Esophagus mucosa (tissue), 1 donor: ENCODE results near the gene RC3H1. TPM values are rescaled to one million over a fixed set of nuclear protein-coding genes. Genes with fewer than 3 reads are reported as not detected.
"Not testable (repeated sequence)": the region's sequence is repeated elsewhere in the genome, so short reads cannot be mapped to it uniquely, and the experiment has no call there.

Experiments used
- ATAC-seq: fragments of 200-7000 bp; cut with Tn5 transposase; one replicate; pipeline ENCODE4 v1.9.1; 2020
- total RNA-seq: library from RNA; stranded (reverse); gene quantifications from one replicate; pipeline ENCODE4 v1.2.4, GENCODE V29; 2023
- donor health status: DM: yes; HTN: yes; CAD: no.

Gene RC3H1
- total RNA-seq, 1 donor from 2014 or later, result 25.1 TPM

DNA sequence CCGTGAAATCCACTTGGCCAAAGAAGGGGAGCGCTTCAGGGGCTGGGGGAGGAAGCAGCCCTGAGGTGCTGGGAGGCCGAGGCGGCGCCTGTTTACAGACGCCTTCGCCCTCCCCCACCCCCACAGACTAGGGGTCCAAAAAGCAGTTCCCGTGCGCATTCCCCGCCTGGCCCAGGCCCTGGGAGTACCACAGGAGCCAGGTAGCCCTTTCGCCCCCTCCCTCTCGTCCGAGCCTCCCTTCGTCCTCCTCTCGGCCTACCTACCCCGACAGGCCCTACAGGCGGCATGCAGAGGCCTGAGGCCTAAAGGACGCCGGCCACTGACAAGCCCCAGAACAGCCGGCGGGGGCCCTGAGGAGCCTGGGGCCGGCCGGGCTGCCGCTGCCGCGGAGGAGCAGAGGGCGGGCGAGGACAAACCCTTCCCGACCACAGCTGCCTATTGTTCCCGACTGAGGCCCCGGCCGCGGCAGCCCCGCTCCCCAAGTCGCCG, 522 bp downstream of the RC3H1 start:
- ATAC-seq, result peak; percentile 56

GRCh38 chr1:174018565-174018964, 3.6 kb downstream of the RC3H1 start:
- no peak for ATAC-seq

DNA sequence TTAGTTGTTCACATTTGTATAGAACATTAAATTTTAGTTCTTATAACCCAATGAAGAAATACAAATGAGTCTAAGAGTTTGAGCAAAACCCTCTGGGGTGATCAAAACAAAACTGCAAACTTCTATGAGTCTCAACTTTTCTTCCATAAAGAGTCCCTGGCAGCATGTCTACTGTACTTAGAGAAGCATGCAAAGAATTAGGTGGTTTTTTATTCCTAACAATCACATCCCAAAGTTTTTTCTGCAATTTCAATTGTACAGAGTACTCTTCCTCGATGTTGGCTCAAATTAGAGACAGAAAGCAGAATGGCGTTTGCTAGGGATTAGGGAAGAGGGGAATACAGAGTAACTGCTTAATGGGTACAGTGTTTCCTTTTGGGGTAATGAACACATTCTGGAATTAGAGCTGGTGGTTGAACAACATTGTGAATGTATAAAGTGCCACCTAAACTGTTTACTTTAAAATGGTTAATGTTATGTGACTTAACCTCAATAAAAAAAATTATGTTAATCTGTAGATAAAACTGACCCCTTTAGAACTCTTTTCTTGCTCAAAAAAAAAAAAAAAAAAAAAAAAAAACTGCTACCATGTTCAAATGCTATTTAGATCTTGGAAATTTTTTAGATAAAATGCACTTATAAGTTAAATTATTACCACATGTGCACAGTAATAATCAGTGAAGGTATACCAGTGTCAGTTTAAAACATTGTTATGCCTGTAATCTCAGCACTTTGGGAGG, 4.8 kb downstream of the RC3H1 start:
- no peak for ATAC-seq

- ATAC-seq, result no peak
Measured at GRCh38 chr1:174013864-174014418, 8.2 kb downstream of the RC3H1 start.

DNA sequence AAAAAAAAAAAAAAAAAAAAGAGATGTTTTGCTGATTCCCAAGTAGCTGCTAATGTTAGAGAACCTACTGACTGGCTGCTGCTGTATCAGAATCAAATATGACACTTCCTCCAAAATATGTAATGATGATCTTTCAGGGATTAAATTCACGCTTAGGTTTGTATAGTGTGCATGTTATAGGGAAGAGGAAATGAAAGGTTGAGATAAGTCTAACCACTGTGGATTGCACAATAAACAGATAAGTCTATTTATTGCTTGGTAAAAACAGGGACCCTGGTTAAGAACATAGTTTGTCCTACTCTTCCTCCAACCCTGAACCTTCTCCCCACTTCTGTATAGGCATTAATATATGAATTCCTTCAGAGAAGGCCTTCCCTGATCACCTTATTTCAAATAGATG, 13.2 kb downstream of the RC3H1 start:
- peak; percentile 25 for ATAC-seq

DNA sequence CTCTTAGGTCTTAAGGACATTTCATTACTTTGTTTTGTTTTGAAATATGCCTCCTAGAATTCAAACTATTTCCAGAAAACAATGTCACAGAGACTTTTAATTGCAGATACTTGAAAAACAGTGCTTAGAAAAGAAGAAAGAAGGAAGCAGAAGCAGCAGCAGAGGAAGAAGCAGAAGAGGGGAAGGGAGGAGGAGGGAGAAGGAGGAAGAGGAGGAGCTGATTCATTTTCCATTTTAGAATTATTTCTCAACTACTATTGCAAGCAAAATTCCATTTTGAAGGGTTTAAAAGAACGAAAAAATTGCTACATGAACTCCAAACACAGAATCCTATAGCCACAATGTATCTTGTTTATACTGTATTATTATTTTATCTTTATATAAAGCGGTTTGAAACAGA, 13.9 kb downstream of the RC3H1 start:
- no peak for ATAC-seq

GRCh38 chr1:174007851-174008250, 14.3 kb downstream of the RC3H1 start:
- ATAC-seq, result peak; percentile 56

GRCh38 chr1:174005032-174005431, 17.1 kb downstream of the RC3H1 start:
- peak; percentile 65 for ATAC-seq

DNA sequence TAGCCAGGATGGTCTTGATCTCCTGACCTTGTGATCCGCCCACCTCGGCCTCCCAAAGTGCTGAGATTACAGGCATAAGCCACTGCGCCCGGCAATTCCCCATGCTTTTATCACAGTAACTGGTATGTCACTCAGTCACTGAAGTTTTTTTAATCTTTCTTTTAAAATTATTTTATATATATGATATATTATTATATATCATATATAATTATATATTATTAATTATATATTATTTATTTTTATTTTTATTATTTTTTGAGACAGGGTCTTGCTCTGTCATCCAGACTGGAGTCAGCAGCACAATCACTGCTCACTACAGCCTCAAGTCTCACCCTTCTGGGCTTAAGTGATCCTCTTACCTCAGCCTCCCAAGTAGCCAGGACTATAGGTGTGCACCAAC, 18.3 kb downstream of the RC3H1 start:
- no peak for ATAC-seq

DNA sequence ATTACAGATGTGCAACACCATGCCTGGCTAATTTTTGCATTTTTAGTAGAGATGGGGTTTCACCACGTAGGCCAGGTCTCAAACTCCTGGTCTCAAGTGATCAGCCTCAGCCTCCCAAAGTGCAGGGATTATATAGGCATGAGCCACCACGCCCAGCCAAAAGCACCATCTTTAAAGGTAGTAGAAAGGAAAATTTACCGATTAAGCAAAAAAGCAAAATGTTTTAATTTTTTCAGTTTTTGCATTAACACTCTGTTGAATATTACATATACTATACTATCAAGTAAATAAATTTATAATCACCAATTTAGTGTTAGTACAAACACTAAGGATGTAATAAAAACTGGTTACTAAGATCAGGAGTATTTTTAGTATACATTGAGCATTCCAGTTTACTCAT, 20.6 kb downstream of the RC3H1 start:
- no peak for ATAC-seq

DNA sequence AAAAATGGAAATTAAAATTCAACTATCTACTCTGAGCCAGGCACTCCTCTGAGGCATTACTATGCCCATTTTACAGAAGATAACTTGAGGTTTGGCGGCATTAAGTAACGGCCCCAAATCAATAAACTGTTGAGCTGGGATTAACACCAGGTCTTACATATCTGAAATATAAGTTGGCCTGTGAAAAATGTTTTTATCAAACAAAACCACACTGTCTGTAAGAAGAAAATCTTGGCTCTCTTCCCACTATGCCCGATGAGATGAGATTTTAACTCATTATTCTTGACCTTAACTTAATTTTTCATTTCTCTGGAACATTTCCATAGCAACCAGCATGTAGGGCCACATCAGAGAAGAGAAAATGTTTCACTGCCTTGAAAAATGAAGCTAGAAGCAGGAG, 21.8 kb downstream of the RC3H1 start:
- ATAC-seq, result no peak

GRCh38 chr1:173997791-173998190, 24.4 kb downstream of the RC3H1 start:
- no peak for ATAC-seq

DNA sequence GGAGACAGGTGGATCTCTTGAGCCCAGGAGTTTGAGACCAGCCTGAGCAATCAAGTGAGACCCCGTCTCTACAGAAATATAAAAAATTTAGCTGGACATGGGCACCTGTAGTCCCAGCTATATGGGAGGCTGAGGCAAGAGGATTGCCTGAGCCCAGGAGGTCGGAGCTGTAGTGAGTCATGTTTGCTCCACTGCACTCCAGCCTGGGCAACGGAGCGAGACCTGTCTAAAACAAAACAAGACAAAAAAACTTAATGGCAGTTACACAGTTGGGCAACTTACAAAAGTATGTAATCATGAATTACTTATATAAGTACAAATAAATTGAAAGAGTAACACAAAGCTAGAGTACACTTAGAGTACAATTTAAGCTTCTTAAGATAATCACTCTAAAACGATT, 25.2 kb downstream of the RC3H1 start:
- no peak for ATAC-seq

GRCh38 chr1:173995475-173995874, 26.7 kb downstream of the RC3H1 start:
- no peak for ATAC-seq

DNA sequence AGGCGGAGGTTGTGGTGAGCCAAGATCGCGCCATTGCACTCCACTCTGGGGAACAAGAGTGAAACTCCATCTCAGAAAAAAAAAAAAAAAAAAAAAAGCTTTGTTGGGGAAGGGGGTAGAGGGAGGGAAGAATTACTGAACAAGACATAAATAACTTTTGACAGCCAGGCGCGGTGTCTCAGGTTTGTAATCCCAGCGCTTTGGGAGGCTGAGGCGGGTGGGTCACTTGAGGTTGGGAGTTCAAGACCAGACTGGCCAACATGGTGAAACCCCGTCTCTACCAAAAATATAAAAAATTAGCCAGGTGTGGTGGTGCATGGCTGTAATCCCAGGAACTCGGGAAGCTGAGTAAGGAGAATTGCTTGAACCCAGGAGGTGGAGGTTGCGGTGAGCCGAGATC, 28.2 kb downstream of the RC3H1 start:
- not testable (repeated sequence) for ATAC-seq

GRCh38 chr1:173988068-173988467, 34.1 kb downstream of the RC3H1 start:
- no peak for ATAC-seq

GRCh38 chr1:173986951-173987350, 35.2 kb downstream of the RC3H1 start:
- ATAC-seq, result no peak

DNA sequence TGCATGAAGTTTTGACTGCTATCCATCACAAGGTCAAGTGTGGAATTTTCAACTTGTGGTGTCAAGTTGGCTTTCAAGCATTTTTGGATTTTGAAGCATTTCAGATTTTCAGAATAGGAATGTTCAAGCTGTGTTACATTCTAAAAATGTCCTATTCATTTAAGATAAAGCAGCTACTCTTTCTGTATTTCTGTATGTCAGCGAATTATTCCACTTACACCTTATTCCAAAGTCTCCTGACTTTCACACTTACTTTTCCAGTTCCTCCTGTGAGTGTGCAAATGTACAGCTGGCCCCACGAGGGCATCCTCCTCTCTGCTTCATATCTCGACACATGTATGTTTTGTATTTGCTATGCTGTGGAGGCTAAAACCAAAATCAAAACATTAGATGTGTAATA, 51.9 kb downstream of the RC3H1 start:
- no peak for ATAC-seq

GRCh38 chr1:173965896-173966295, 56.3 kb downstream of the RC3H1 start:
- not testable (repeated sequence) for ATAC-seq

GRCh38 chr1:173963477-173963876, 58.7 kb downstream of the RC3H1 start:
- no peak for ATAC-seq

GRCh38 chr1:173960625-173961024, 61.5 kb downstream of the RC3H1 start:
- ATAC-seq, result no peak

GRCh38 chr1:173954179-173954578, 68.0 kb downstream of the RC3H1 start:
- no peak for ATAC-seq

DNA sequence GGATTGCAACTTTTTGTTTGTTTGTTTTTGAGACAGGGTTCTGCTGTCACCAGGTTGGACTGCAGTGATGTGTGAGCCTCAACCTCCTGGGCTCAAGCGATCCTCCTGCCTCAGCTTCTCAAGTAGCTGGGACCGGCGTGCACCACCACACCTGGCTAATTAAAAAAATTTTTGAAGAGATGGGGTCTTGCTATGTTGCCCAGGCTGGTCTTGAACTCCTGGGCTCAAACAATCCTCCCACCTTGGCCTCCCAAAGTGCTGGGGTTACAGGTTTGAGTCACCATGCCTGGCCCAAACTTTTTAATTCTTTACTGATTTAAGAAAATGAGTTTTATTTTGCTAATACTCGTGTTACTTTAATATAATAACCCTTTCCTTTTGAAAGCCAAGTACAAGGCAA, 73.6 kb downstream of the RC3H1 start:
- no peak for ATAC-seq

GRCh38 chr1:173946380-173946921, 75.7 kb downstream of the RC3H1 start:
- ATAC-seq, result peak; percentile 50
